Cardiac fibroblast (primary cell): ENCODE measurements around the gene RBPJL.
A peak's percentile ranks its signal among the peaks of the same experiment; 100 is the strongest.

ENCODE experiments used
- DNase-seq, 2 donors: peaks; one replicate each; pipeline versions ENCODE4 v3.0.0 to v3.0.0-alpha.2; 2010; ENCODE audit warnings: low read depth in 2 of 2
- H3K4me3 ChIP-seq, 2 donors: replicated peaks in 1 of 2; 1 replicate in 1 of 2; 2 replicates in 1 of 2; pipeline ENCODE4 v1.5.1; 2011; ENCODE audit warnings: low read depth in 2 of 2, low read length in 2 of 2, mild to moderate bottlenecking in 2 of 2, moderate library complexity in 1 of 2
- TF ChIP-seq, protein P1 (sequence below): IDR thresholded peaks from one replicate; pipeline ENCODE4 v1.5.1; 2011; ENCODE audit warnings: low read depth, mild to moderate bottlenecking, low read length, inconsistent platforms

RBPJL gene

DNA sequence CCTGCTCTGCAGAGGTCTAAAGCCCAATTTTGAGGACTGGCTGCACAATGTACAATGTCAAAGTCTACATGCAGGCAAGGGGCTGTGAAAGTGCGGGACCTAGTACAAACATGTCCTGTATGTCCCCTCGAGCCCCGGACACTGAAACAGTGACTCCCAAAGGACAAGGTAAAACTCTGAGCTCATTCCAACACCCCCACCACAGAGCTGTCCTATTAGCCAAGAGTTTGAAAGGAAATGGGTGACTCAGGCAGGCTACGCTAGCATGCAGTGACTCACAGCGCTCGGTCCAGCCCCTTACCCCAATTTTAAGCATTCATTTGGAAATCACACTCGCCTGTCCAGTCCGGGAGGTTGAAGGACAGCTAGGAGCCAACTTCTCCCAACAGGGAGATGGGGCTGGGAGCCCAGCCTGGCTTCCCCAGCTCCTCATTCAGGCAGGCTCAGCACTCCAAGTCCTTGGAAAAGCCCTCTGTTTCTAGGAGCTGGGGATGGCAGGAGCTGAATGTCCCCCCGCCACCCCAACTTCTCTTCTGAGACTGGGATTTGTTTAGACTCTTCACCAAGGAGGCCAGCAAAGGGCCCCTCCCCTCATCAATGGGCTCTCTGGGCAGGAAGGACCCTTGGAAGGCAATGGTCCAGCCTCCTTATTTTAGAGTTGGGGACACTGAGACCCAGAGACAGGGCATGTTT is 37.7 kb downstream of the RBPJL start:
- TF ChIP-seq, protein P1, sequence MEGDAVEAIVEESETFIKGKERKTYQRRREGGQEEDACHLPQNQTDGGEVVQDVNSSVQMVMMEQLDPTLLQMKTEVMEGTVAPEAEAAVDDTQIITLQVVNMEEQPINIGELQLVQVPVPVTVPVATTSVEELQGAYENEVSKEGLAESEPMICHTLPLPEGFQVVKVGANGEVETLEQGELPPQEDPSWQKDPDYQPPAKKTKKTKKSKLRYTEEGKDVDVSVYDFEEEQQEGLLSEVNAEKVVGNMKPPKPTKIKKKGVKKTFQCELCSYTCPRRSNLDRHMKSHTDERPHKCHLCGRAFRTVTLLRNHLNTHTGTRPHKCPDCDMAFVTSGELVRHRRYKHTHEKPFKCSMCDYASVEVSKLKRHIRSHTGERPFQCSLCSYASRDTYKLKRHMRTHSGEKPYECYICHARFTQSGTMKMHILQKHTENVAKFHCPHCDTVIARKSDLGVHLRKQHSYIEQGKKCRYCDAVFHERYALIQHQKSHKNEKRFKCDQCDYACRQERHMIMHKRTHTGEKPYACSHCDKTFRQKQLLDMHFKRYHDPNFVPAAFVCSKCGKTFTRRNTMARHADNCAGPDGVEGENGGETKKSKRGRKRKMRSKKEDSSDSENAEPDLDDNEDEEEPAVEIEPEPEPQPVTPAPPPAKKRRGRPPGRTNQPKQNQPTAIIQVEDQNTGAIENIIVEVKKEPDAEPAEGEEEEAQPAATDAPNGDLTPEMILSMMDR: no peak
- H3K4me3 ChIP-seq: peak overlapping the region in 1 of 2 donors; percentile 32
- peak; percentile 90 to 93 for DNase-seq

- peak overlapping the region; percentile 83 to 88 for H3K4me3 ChIP-seq
- no peak for DNase-seq
- TF ChIP-seq, protein P1: no peak
These were observed 38.7 kb downstream of the RBPJL start for GRCh38 chr20:45345104-45345936.

GRCh38 chr20:45346291-45346718 is 39.7 kb downstream of the RBPJL start:
- H3K4me3 ChIP-seq: peak overlapping the region; percentile 83 to 88
- no peak for DNase-seq
- TF ChIP-seq, protein P1: no peak

DNA sequence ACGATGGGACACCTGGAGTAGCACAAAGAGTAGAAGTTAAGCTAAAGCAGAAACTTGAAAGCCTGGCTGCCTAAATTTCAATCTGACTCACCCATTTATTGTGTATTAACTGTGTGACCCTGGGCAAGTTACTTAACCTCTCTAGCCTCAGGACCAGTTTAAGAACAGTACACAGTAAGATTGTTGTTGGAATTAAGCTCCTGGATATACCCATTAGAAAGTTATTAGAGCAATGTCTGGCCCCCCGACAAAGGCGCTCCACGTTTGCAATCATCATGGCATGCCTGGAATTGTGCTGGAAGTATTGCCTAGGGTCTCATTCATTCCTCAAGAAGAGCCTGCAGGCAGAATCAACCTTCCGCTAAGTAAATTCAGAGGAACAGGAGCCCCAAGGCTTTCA is 40.2 kb downstream of the RBPJL start:
- peak overlapping the region; percentile 83 to 88 for H3K4me3 ChIP-seq
- no peak for DNase-seq

DNA sequence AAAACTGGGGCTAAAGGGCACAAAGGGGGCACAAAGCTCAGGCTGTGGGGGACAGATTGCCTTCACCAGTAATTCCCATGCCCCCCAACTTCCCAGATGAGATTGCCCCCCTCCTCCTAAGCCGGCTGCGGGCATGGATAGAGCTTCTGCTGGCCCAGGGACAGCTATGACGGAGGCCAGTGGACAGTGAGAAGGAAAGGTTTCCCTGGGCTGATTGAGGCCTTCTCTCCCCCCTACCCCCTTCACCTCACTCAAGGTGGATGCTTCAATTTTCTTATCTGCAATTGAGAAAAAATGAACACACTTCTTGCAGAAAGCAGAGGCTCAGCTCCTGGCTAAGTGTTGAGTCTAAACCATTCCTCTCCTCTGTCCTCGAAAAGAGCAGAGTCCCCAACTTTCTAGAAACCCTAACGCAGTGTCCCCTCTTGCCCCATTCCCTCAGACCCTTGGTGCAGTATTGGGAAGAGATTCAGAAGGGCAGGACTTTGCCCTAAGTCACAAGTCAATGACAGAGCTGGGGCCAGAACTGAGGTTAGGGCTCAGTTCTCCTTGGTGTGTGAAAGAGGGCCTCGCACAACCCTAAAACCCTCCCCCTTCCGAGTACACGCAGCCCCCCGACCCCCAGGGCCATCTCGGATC is 40.8 kb downstream of the RBPJL start:
- DNase-seq: no peak
- peak overlapping the region; percentile 83 to 88 for H3K4me3 ChIP-seq
- TF ChIP-seq, protein P1: no peak

More for the DNA sequence above, 40.2 kb downstream of the RBPJL start:
- TF ChIP-seq, protein P1: no peak

DNA sequence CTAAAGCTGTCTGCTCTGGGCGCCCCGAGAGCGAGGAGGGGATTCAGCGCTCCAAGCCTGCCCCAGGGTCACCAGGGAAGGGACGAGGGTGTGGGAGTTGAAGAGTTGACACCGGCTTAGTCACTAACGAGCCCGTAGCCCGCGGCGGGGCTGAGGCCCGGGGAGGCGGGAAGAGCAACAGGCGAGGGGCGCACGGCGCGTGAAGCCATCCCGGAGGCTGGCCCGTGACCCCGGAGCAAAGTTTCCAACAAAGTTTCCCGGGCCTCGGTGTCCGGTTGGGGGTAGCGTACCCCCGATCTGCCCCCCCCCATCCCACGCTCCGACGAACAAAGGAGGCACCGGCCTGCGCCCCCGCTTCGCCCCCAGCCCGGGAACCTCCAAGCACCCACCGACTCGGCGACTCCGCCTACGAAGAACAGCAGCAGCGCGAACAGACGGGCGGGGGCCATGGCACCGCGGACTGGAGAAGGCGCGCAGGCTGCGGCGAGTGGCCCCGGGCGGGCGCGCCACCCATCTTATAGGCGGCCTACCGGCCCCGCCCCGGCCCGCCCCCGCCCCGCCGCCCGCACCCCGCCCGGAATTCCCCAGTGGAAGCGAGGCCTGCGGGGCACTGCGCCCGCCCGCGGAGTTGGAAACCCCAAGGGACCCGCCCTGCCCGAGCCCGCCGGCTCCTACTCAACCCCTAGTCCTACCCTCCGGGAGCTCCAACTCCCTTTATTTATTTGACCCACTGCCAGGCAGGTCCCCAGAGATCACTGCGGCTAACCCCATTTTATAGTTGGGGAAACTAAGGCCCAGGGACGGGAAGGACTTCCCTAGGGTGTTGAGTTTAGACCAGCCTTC is 41.5 kb downstream of the RBPJL start, which contains the start of gene SDC4:
TSS of gene SDC4 (minus strand) at position 489 of the 843 bp plus-strand sequence. CDS start at position 449, 40 bp downstream.
- H3K4me3 ChIP-seq: peak within 1 kb of the TSS; percentile 83 to 88
- TF ChIP-seq, protein P1: no peak
- peak; percentile 56 to 74 for DNase-seq
